SK-N-SH (cell line): ENCODE measurements around the gene MED15.

ENCODE experiments used
- CTCF ChIP-seq: fragments of 200-600 bp; sonication (generic); IDR thresholded peaks from 2 replicates; pipeline ENCODE4 v1.6.1; 2017; ENCODE audit warnings: antibody characterized with exemption, mild to moderate bottlenecking, moderate library complexity
- EP300 ChIP-seq, 2 experiments: IDR thresholded peaks; 2 replicates each; pipeline versions ENCODE4 v1.4.0 to v1.6.1; 2012; ENCODE audit warnings: borderline replicate concordance in 1 of 2, low read depth in 1 of 2, low read length in 1 of 2
- EZH2phosphoT487 ChIP-seq: fragments of 200-600 bp; sonication (generic); IDR thresholded peaks from 2 replicates; pipeline ENCODE4 v1.6.1; 2017; ENCODE audit warnings: low read depth, mixed run types, mild to moderate bottlenecking, antibody characterized with exemption, moderate library complexity, borderline replicate concordance
- JUND ChIP-seq: IDR thresholded peaks from 2 replicates; pipeline ENCODE4 v1.4.0; 2012
- RAD21 ChIP-seq: IDR thresholded peaks from 2 replicates; pipeline ENCODE4 v1.6.1; 2012; ENCODE audit warnings: mild to moderate bottlenecking, low read length
- SIN3A ChIP-seq: IDR thresholded peaks from 2 replicates; pipeline ENCODE4 v1.6.1; 2012; ENCODE audit warnings: low read depth, mild to moderate bottlenecking, low read length, moderate library complexity, borderline replicate concordance
- TEAD4 ChIP-seq: IDR thresholded peaks from 2 replicates; pipeline ENCODE4 v1.4.0; 2012; ENCODE audit warnings: mild to moderate bottlenecking, borderline replicate concordance; ENCODE audit not compliant: insufficient read depth

- TF ChIP-seq CTCF (no peak), SIN3A (no peak), EP300 (IDR thresholded peaks at IDR 0.05; ENCODE audit: borderline replicate concordance in 1 of 2, low read depth in 1 of 2, low read length in 1 of 2) (no peak), RAD21 (no peak), EZH2phosphoT487 (no peak), TEAD4 (no peak), JUND (no peak)
Measured at GRCh38 chr22:20572132-20572802, 64.9 kb downstream of the MED15 start.
